Measurements from ENCODE around the gene ADARB2. TPM values are rescaled to one million over a fixed set of nuclear protein-coding genes. Genes with fewer than 3 reads are reported as not detected.

Gene ADARB2
- total RNA-seq, 2 experiments from 2014 or later = 2.5 to 3.0 TPM

GRCh38 chr10:1688531-1688930 is 48.8 kb downstream of the ADARB2 start:
- Mint-ChIP-seq H3K9me3 (no peaks in the 10 kb centered on the region), H3K36me3 (ENCODE audit: low read depth) (no peaks in the 10 kb centered on the region), H3K4me1 (no peaks in the 10 kb centered on the region), H3K4me3 (no peak overlapping the region), H3K27me3 (no peaks in the 10 kb centered on the region), H3K27ac (no peak overlapping the region)
- POLR2A ChIA-PET = no interaction called here
- DNase-seq = no peak
- CTCF ChIA-PET = no interaction called here

- Mint-ChIP-seq H3K36me3 (ENCODE audit: low read depth) (no peaks in the 10 kb centered on the region), H3K4me1 (no peaks in the 10 kb centered on the region), H3K4me3 (no peak overlapping the region), H3K27ac (no peak overlapping the region), H3K27me3 (no peaks in the 10 kb centered on the region), H3K9me3 (no peaks in the 10 kb centered on the region)
- DNase-seq = no peak
- ChIA-PET CTCF (no interaction called here), POLR2A (no interaction called here)
Measured at GRCh38 chr10:1687623-1688150, 49.6 kb downstream of the ADARB2 start.

DNA sequence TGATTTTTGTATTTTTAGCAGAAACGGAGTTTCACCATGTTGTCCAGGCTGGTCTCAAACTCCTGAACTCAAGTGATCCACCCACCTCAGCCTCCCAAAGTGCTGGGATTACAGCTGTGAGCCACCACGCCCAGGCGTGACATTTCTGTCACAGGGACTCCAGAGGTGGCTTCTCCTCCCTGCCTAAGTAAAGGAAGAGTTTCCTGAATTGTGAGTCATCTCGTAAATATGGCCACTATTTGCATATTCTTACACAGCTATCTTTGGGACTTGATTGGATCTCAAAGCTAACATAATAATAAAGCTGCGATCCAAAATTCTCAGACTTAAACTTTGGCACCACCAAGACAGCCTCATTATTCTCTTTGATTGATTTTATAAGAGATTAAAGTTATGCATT is 50.1 kb downstream of the ADARB2 start:
- no peaks in the 10 kb centered on the region for H3K4me1 Mint-ChIP-seq
- H3K4me3 Mint-ChIP-seq = no peak overlapping the region
- DNase-seq = no peak
- no peak overlapping the region for H3K27ac Mint-ChIP-seq
- POLR2A ChIA-PET = no interaction called here
- CTCF ChIA-PET = no interaction called here
- no peaks in the 10 kb centered on the region for H3K9me3 Mint-ChIP-seq
- no peaks in the 10 kb centered on the region for H3K27me3 Mint-ChIP-seq
- no peaks in the 10 kb centered on the region for H3K36me3 Mint-ChIP-seq (ENCODE audit: low read depth)

DNA sequence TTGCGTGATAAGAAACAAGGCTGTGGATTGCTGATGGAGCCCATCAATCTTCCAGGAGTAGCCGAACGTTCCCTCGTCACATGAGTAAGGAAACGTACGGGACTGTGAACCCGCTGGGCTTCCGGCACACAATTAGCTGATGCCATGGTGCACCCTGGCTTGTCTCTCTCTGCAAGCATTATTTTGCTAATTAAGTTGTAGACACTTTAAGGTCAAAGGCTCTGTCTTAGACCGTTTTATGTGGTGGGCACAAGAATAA is 50.9 kb downstream of the ADARB2 start:
- H3K27me3 Mint-ChIP-seq = no peaks in the 10 kb centered on the region
- POLR2A ChIA-PET = no interaction called here
- CTCF ChIA-PET = no interaction called here
- DNase-seq = no peak
- no peaks in the 10 kb centered on the region for H3K9me3 Mint-ChIP-seq
- no peak overlapping the region for H3K4me3 Mint-ChIP-seq
- no peaks in the 10 kb centered on the region for H3K36me3 Mint-ChIP-seq (ENCODE audit: low read depth)
- H3K27ac Mint-ChIP-seq = no peak overlapping the region
- no peaks in the 10 kb centered on the region for H3K4me1 Mint-ChIP-seq

GRCh38 chr10:1685699-1686490 is 51.4 kb downstream of the ADARB2 start:
- H3K9me3 Mint-ChIP-seq = no peaks in the 10 kb centered on the region
- DNase-seq = no peak
- POLR2A ChIA-PET = no interaction called here
- no peak overlapping the region for H3K4me3 Mint-ChIP-seq
- no peaks in the 10 kb centered on the region for H3K4me1 Mint-ChIP-seq
- H3K36me3 Mint-ChIP-seq (ENCODE audit: low read depth) = no peaks in the 10 kb centered on the region
- no peak overlapping the region for H3K27ac Mint-ChIP-seq
- no peaks in the 10 kb centered on the region for H3K27me3 Mint-ChIP-seq
- CTCF ChIA-PET = no interaction called here

- Mint-ChIP-seq H3K36me3 (ENCODE audit: low read depth) (no peaks in the 10 kb centered on the region), H3K4me1 (no peaks in the 10 kb centered on the region), H3K27me3 (no peaks in the 10 kb centered on the region), H3K27ac (no peak overlapping the region), H3K9me3 (no peaks in the 10 kb centered on the region), H3K4me3 (no peak overlapping the region)
- CTCF ChIA-PET = interaction anchor here (0.7 kb wide), 1 partner anchor 60 kb away, joined by 4 read pairs; no protein-coding TSS in a partner anchor
- POLR2A ChIA-PET = no interaction called here
- no peak for DNase-seq
Measured at GRCh38 chr10:1684991-1685390, 52.3 kb downstream of the ADARB2 start.

GRCh38 chr10:1683649-1684048 is 53.7 kb downstream of the ADARB2 start:
- H3K9me3 Mint-ChIP-seq = no peaks in the 10 kb centered on the region
- DNase-seq = no peak

GRCh38 chr10:1679821-1680650 is 57.3 kb downstream of the ADARB2 start:
- Mint-ChIP-seq H3K36me3 (ENCODE audit: low read depth) (no peaks in the 10 kb centered on the region), H3K27ac (peak overlapping the region; percentile 16), H3K27me3 (no peaks in the 10 kb centered on the region), H3K4me1 (no peaks in the 10 kb centered on the region), H3K4me3 (no peak overlapping the region), H3K9me3 (no peaks in the 10 kb centered on the region)
- ChIA-PET POLR2A (no interaction called here), CTCF (no interaction called here)
- no peak for DNase-seq

More at GRCh38 chr10:1683649-1684048, 53.7 kb downstream of the ADARB2 start:
- POLR2A ChIA-PET = no interaction called here
- no peaks in the 10 kb centered on the region for H3K27me3 Mint-ChIP-seq
- H3K4me1 Mint-ChIP-seq = no peaks in the 10 kb centered on the region
- CTCF ChIA-PET = no interaction called here
- no peak overlapping the region for H3K27ac Mint-ChIP-seq
- H3K4me3 Mint-ChIP-seq = no peak overlapping the region
- H3K36me3 Mint-ChIP-seq (ENCODE audit: low read depth) = no peaks in the 10 kb centered on the region

DNA sequence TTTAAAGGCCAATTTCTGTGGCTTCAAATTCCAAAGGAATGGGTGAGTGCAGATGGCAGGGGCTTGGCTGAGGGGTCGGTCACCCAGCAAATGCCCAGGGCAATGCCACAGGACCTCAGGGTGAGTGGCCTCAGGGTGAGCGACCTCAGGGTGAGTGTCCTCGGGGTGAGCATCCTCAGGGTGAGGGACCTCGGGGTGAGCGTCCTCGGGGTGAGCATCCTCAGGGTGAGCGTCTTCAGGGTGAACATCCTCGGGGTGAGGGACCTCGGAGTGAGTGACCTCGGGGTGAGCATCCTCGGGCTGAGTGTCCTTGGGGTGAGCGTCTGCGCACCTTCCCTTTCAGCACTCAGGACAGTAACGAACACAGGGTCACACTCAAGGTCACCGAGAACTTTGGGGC is 59.2 kb downstream of the ADARB2 start:
- ChIA-PET POLR2A (no interaction called here), CTCF (interaction anchor here (0.9 kb wide), 1 partner anchor 12 kb away, joined by 3 read pairs; no protein-coding TSS in a partner anchor)
- no peak overlapping the region for H3K27ac Mint-ChIP-seq
- H3K4me3 Mint-ChIP-seq = no peak overlapping the region
- H3K4me1 Mint-ChIP-seq = no peaks in the 10 kb centered on the region
- H3K9me3 Mint-ChIP-seq = no peaks in the 10 kb centered on the region
- H3K27me3 Mint-ChIP-seq = no peaks in the 10 kb centered on the region
- H3K36me3 Mint-ChIP-seq (ENCODE audit: low read depth) = no peaks in the 10 kb centered on the region
- DNase-seq = no peak

- no peaks in the 10 kb centered on the region for H3K36me3 Mint-ChIP-seq (ENCODE audit: low read depth)
- no peaks in the 10 kb centered on the region for H3K27me3 Mint-ChIP-seq
- no peak for DNase-seq
- ChIA-PET CTCF (interaction anchor here (0.9 kb wide), 1 partner anchor 13 kb away, joined by 3 read pairs; no protein-coding TSS in a partner anchor), POLR2A (no interaction called here)
- H3K4me1 Mint-ChIP-seq = no peaks in the 10 kb centered on the region
- no peak overlapping the region for H3K27ac Mint-ChIP-seq
- no peaks in the 10 kb centered on the region for H3K9me3 Mint-ChIP-seq
- no peak overlapping the region for H3K4me3 Mint-ChIP-seq
Measured at GRCh38 chr10:1677307-1677939, 59.9 kb downstream of the ADARB2 start.

GRCh38 chr10:1674501-1674900 is 62.8 kb downstream of the ADARB2 start:
- no peaks in the 10 kb centered on the region for H3K36me3 Mint-ChIP-seq (ENCODE audit: low read depth)
- CTCF ChIA-PET = no interaction called here
- no peak for DNase-seq
- H3K4me1 Mint-ChIP-seq = no peaks in the 10 kb centered on the region
- H3K4me3 Mint-ChIP-seq = no peak overlapping the region
- H3K27me3 Mint-ChIP-seq = no peaks in the 10 kb centered on the region
- H3K27ac Mint-ChIP-seq = no peak overlapping the region
- no peaks in the 10 kb centered on the region for H3K9me3 Mint-ChIP-seq
- POLR2A ChIA-PET = no interaction called here

- no peaks in the 10 kb centered on the region for H3K4me1 Mint-ChIP-seq
- H3K27ac Mint-ChIP-seq = no peak overlapping the region
- ChIA-PET CTCF (no interaction called here), POLR2A (no interaction called here)
- no peaks in the 10 kb centered on the region for H3K27me3 Mint-ChIP-seq
- H3K36me3 Mint-ChIP-seq (ENCODE audit: low read depth) = no peaks in the 10 kb centered on the region
- H3K4me3 Mint-ChIP-seq = no peak overlapping the region
- H3K9me3 Mint-ChIP-seq = no peaks in the 10 kb centered on the region
- no peak for DNase-seq
Measured at GRCh38 chr10:1673568-1674345, 63.6 kb downstream of the ADARB2 start.
